GM23338 (cell line): ENCODE data around the gene ARHGEF11. TPM values are rescaled to one million over a fixed set of nuclear protein-coding genes. Genes with fewer than 3 reads are reported as not detected.

Experiments used
- ATAC-seq: fragments of 200-7000 bp; cut with Tn5 transposase; 3 replicates; pipeline ENCODE4 v1.9.1; 2020
- DNase-seq: peaks from one replicate; pipeline ENCODE4 v3.0.0-alpha.2; 2015; ENCODE audit warnings: low spot score
- H2AFZ ChIP-seq: fragments of 200-600 bp; sonication (generic); 2 replicates; pipeline ENCODE4 v1.8.0; 2016; ENCODE audit warnings: antibody characterized with exemption, mild to moderate bottlenecking, moderate library complexity
- H3F3A ChIP-seq: fragments of 200-600 bp; sonication (generic); replicated peaks from 2 replicates; pipeline ENCODE4 v1.8.0; 2017; ENCODE audit warnings: antibody characterized with exemption, mixed run types, low read depth
- H3K27ac ChIP-seq: fragments of 200-600 bp; sonication (generic); 2 replicates; pipeline ENCODE4 v1.6.1; 2016; ENCODE audit warnings: low read depth
- H3K27me3 ChIP-seq: fragments of 200-600 bp; sonication (generic); 2 replicates; pipeline ENCODE4 v1.8.0; 2016; ENCODE audit warnings: mild to moderate bottlenecking, mixed run types, moderate library complexity; ENCODE audit not compliant: insufficient read depth
- H3K36me3 ChIP-seq: fragments of 200-600 bp; sonication (generic); 2 replicates; pipeline ENCODE4 v1.8.0; 2016; ENCODE audit warnings: mild to moderate bottlenecking; ENCODE audit not compliant: insufficient read depth
- H3K4me1 ChIP-seq: fragments of 200-600 bp; sonication (generic); 2 replicates; pipeline ENCODE4 v1.8.0; 2016; ENCODE audit warnings: mild to moderate bottlenecking, moderate library complexity; ENCODE audit not compliant: insufficient read depth
- H3K4me2 ChIP-seq: fragments of 200-600 bp; sonication (generic); 2 replicates; pipeline ENCODE4 v1.7.1; 2017; ENCODE audit warnings: mixed run types
- H3K4me3 ChIP-seq: fragments of 200-600 bp; sonication (generic); 2 replicates; pipeline ENCODE4 v1.6.1; 2016; ENCODE audit warnings: mixed run types
- H3K79me2 ChIP-seq: fragments of 200-600 bp; sonication (generic); replicated peaks from 2 replicates; pipeline ENCODE4 v1.8.0; 2017; ENCODE audit warnings: mild to moderate bottlenecking; ENCODE audit not compliant: insufficient read depth
- H3K9me2 ChIP-seq: fragments of 200-600 bp; sonication (generic); 2 replicates; pipeline ENCODE4 v1.8.0; 2017; ENCODE audit not compliant: insufficient read depth
- H4K20me1 ChIP-seq: fragments of 200-600 bp; sonication (generic); replicated peaks from 2 replicates; pipeline ENCODE4 v1.8.0; 2017; ENCODE audit warnings: mild to moderate bottlenecking; ENCODE audit not compliant: insufficient read depth
- H3K27ac Mint-ChIP-seq: 2 replicates; pipeline ENCODE4 v1.8.0; 2020; ENCODE audit warnings: inconsistent platforms, mild to moderate bottlenecking, moderate library complexity, mixed read lengths
- H3K27me3 Mint-ChIP-seq: 3 replicates; pipeline ENCODE4 v1.8.0; 2022; ENCODE audit warnings: low read depth, mild to moderate bottlenecking, moderate library complexity, mixed read lengths, inconsistent platforms; ENCODE audit not compliant: insufficient read depth, poor library complexity
- H3K36me3 Mint-ChIP-seq: 3 replicates; pipeline ENCODE4 v1.8.0; 2021; ENCODE audit warnings: low read depth, mild to moderate bottlenecking, inconsistent platforms, moderate library complexity, mixed read lengths
- H3K4me1 Mint-ChIP-seq: 3 replicates; pipeline ENCODE4 v1.8.0; 2020; ENCODE audit warnings: mild to moderate bottlenecking, inconsistent platforms, mixed read lengths
- H3K4me3 Mint-ChIP-seq: 3 replicates; pipeline ENCODE4 v1.8.0; 2021; ENCODE audit warnings: moderate library complexity, mild to moderate bottlenecking, inconsistent platforms, mixed read lengths
- H3K9me3 Mint-ChIP-seq: 3 replicates; pipeline ENCODE4 v1.8.0; 2020; ENCODE audit warnings: moderate library complexity, mild to moderate bottlenecking, inconsistent platforms, mixed read lengths
- CREB1 ChIP-seq: fragments of 250-450 bp; sonication (Bioruptor Pico); IDR thresholded peaks from 2 replicates; pipeline ENCODE4 v1.5.0; 2020; ENCODE audit warnings: low read depth, mild to moderate bottlenecking, moderate library complexity
- EZH2 ChIP-seq: fragments of 200-600 bp; sonication (generic); IDR thresholded peaks from one replicate; pipeline ENCODE4 v1.8.0; 2017; ENCODE audit warnings: antibody characterized with exemption, mild to moderate bottlenecking, low read depth; ENCODE audit not compliant: unreplicated experiment
- EZH2phosphoT487 ChIP-seq: fragments of 200-600 bp; sonication (generic); IDR thresholded peaks from one replicate; pipeline ENCODE4 v1.8.1; 2018; ENCODE audit warnings: antibody characterized with exemption; ENCODE audit not compliant: unreplicated experiment
- NANOG ChIP-seq: IDR thresholded peaks from 2 replicates; pipeline ENCODE4 v1.6.1; 2016; ENCODE audit warnings: antibody characterized with exemption, borderline replicate concordance
- POLR2AphosphoS5 ChIP-seq: IDR thresholded peaks from 2 replicates; pipeline ENCODE4 v1.6.1; 2016; ENCODE audit warnings: antibody characterized with exemption, low read depth
- STAT1 ChIP-seq: IDR thresholded peaks from one replicate; pipeline ENCODE4 v1.6.1; 2016; ENCODE audit warnings: antibody characterized with exemption; ENCODE audit not compliant: unreplicated experiment
- ZNF114 ChIP-seq: fragments of 250-450 bp; sonication (Bioruptor Pico); IDR thresholded peaks from 2 replicates; pipeline ENCODE4 v1.5.0; 2020; ENCODE audit warnings: mild to moderate bottlenecking, moderate library complexity
- ZNF331 ChIP-seq: fragments of 250-450 bp; sonication (Bioruptor Pico); IDR thresholded peaks from 2 replicates; pipeline ENCODE4 v1.5.0; 2020; ENCODE audit warnings: low read depth, mild to moderate bottlenecking, moderate library complexity
- polyA plus RNA-seq: library from polyadenylated mRNA; unstranded; fragments of >200 nt; fragmentation: Nextera tagmentation; extraction: Ambion mirVana; gene quantifications from 2 replicates; pipeline ENCODE4 v1.2.1, GENCODE V29; 2016
- total RNA-seq: library from RNA; depleted of rRNA; stranded (reverse); fragments of >200 nt; shearing (Covaris generic); gene quantifications from 2 replicates; pipeline ENCODE4 v1.2.3, GENCODE V29; 2014
- TF ChIP-seq, protein P1 (sequence below): IDR thresholded peaks from 2 replicates; pipeline ENCODE4 v1.6.1; 2016; ENCODE audit warnings: antibody characterized with exemption
- TF ChIP-seq, protein P2 (sequence below): fragments of 250-450 bp; sonication (Bioruptor Pico); IDR thresholded peaks from 2 replicates; pipeline ENCODE4 v1.5.0; 2020; ENCODE audit warnings: mild to moderate bottlenecking, moderate library complexity

Gene ARHGEF11
- total and polyA plus RNA-seq, 2 experiments from 2014 or later = 12.3 to 33.7 TPM

DNA sequence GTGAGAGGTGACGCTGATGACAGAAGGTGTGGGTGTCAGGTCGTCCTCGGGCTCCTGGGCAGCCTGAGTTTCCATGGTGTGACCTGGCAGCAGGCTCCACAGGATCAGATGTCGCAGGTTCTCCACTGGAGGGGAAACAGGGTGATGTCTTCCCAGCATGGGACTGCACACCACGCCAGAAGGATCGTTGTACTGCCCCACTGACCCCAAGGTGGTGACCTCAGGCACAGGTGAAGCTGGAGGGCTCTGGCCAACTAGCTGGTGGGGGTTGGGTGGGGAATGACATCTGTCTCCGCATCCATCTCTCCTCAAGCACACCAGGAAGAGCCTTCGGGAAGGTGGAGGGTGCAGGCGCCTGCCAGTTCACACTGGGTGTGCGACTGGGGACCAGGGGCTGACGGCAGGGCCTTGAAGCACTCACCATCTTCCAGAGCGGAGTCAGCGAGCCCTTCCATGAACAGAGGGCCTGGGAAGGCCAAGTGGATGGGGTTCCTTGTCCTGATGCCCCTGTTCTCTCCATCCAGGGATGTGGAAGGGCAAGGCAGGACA lies 105.7 kb downstream of the ARHGEF11 start (continued):
- no peak for TF ChIP-seq ZNF331 (CRISPR knock-in tag)
- TF ChIP-seq EZH2 = no peak
- TF ChIP-seq, protein P1, sequence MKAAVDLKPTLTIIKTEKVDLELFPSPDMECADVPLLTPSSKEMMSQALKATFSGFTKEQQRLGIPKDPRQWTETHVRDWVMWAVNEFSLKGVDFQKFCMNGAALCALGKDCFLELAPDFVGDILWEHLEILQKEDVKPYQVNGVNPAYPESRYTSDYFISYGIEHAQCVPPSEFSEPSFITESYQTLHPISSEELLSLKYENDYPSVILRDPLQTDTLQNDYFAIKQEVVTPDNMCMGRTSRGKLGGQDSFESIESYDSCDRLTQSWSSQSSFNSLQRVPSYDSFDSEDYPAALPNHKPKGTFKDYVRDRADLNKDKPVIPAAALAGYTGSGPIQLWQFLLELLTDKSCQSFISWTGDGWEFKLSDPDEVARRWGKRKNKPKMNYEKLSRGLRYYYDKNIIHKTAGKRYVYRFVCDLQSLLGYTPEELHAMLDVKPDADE = no peak

DNA sequence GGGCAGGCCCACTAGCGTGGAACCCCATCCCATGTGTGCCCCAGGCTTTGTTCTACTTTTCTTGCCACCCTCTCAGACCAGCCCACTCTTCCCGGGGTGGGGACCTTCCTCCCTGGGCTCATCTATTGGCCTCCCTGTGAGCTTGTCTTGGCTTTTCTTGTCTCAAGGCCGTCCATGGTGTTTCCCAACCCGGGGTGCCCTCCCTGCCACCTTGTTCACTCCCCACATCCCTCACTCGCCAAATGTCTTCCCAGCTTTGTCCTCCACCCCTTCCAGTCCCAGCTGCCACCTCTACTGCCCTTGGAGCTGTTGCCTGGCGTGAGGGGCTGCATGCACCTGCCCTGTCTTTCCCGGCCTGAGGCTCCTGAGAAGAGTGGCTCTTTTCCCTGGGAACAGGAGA lies 106.7 kb downstream of the ARHGEF11 start:
- no peak for ATAC-seq
- Histone ChIP-seq H3K9me2 (no peaks in the 10 kb centered on the region), H3K4me3 (no peak overlapping the region), H3F3A (no peaks in the 10 kb centered on the region), H3K36me3 (no peaks in the 10 kb centered on the region), H3K27me3 (no peaks in the 10 kb centered on the region), H4K20me1 (no peaks in the 10 kb centered on the region; the same call in 1 of the 2 replicates), H3K4me2 (no peak overlapping the region), H2AFZ (no peak overlapping the region), H3K27ac (no peak overlapping the region), H3K4me1 (no peaks in the 10 kb centered on the region; the same call in 1 of the 2 replicates), H3K79me2 (no peaks in the 10 kb centered on the region)
- peaks cover 39% of the 10 kb centered on the region for H3K36me3 Mint-ChIP-seq
- H3K4me3 Mint-ChIP-seq = no peak overlapping the region
- DNase-seq = no peak
- no peak overlapping the region for H3K27ac Mint-ChIP-seq
- H3K27me3 Mint-ChIP-seq = peaks cover 22% of the 10 kb centered on the region
- H3K9me3 Mint-ChIP-seq = no peaks in the 10 kb centered on the region
- TF ChIP-seq STAT1 = no peak
- TF ChIP-seq NANOG = no peak
- TF ChIP-seq, protein P1 = no peak
- TF ChIP-seq EZH2phosphoT487 = no peak
- peaks cover 14% of the 10 kb centered on the region for H3K4me1 Mint-ChIP-seq

DNA sequence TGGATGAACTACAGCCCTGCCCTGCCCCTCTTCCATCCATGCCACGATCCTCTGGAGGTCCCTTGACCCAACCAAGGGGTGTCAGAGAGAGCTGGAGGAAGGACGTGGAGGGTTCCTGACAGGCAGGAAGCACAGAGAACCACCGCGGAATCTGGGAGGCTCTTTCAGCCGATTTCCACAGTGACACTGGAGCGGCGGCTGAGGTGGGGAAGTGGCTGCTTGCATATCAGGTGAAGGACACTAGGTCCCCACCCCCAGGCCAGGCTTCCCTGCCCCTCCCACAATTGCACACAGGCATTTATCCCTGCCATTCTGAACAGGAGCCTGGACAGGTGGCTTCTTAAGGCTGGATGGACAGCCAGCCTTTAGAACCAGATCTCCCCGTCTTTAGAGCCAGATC lies 107.7 kb downstream of the ARHGEF11 start:
- H3K79me2 ChIP-seq = no peaks in the 10 kb centered on the region
- peaks cover 28% of the 10 kb centered on the region for H3K27me3 Mint-ChIP-seq
- no peaks in the 10 kb centered on the region; the same call in 1 of the 2 replicates for H3K4me1 ChIP-seq
- H3K4me3 ChIP-seq = no peak overlapping the region
- no peaks in the 10 kb centered on the region for H3K9me2 ChIP-seq
- H3K4me2 ChIP-seq = no peak overlapping the region
- peaks cover 34% of the 10 kb centered on the region for H3K36me3 Mint-ChIP-seq
- ATAC-seq = no peak
- no peaks in the 10 kb centered on the region for H3K36me3 ChIP-seq
- no peaks in the 10 kb centered on the region for H3K9me3 Mint-ChIP-seq
- no peak overlapping the region for H3K27ac Mint-ChIP-seq
- H3K4me1 Mint-ChIP-seq = peaks cover 23% of the 10 kb centered on the region
- no peak overlapping the region for H3K4me3 Mint-ChIP-seq
- H3K27me3 ChIP-seq = no peaks in the 10 kb centered on the region
- no peak overlapping the region for H3K27ac ChIP-seq
- H3F3A ChIP-seq = no peaks in the 10 kb centered on the region
- DNase-seq = no peak
- no peaks in the 10 kb centered on the region; the same call in 1 of the 2 replicates for H4K20me1 ChIP-seq
- no peak overlapping the region for H2AFZ ChIP-seq
- TF ChIP-seq ZNF114 (CRISPR knock-in tag) (no peak), CREB1 (CRISPR knock-in tag) (no peak), POLR2AphosphoS5 (no peak), EZH2 (no peak), STAT1 (no peak), NANOG (no peak)
- TF ChIP-seq, protein P2, sequence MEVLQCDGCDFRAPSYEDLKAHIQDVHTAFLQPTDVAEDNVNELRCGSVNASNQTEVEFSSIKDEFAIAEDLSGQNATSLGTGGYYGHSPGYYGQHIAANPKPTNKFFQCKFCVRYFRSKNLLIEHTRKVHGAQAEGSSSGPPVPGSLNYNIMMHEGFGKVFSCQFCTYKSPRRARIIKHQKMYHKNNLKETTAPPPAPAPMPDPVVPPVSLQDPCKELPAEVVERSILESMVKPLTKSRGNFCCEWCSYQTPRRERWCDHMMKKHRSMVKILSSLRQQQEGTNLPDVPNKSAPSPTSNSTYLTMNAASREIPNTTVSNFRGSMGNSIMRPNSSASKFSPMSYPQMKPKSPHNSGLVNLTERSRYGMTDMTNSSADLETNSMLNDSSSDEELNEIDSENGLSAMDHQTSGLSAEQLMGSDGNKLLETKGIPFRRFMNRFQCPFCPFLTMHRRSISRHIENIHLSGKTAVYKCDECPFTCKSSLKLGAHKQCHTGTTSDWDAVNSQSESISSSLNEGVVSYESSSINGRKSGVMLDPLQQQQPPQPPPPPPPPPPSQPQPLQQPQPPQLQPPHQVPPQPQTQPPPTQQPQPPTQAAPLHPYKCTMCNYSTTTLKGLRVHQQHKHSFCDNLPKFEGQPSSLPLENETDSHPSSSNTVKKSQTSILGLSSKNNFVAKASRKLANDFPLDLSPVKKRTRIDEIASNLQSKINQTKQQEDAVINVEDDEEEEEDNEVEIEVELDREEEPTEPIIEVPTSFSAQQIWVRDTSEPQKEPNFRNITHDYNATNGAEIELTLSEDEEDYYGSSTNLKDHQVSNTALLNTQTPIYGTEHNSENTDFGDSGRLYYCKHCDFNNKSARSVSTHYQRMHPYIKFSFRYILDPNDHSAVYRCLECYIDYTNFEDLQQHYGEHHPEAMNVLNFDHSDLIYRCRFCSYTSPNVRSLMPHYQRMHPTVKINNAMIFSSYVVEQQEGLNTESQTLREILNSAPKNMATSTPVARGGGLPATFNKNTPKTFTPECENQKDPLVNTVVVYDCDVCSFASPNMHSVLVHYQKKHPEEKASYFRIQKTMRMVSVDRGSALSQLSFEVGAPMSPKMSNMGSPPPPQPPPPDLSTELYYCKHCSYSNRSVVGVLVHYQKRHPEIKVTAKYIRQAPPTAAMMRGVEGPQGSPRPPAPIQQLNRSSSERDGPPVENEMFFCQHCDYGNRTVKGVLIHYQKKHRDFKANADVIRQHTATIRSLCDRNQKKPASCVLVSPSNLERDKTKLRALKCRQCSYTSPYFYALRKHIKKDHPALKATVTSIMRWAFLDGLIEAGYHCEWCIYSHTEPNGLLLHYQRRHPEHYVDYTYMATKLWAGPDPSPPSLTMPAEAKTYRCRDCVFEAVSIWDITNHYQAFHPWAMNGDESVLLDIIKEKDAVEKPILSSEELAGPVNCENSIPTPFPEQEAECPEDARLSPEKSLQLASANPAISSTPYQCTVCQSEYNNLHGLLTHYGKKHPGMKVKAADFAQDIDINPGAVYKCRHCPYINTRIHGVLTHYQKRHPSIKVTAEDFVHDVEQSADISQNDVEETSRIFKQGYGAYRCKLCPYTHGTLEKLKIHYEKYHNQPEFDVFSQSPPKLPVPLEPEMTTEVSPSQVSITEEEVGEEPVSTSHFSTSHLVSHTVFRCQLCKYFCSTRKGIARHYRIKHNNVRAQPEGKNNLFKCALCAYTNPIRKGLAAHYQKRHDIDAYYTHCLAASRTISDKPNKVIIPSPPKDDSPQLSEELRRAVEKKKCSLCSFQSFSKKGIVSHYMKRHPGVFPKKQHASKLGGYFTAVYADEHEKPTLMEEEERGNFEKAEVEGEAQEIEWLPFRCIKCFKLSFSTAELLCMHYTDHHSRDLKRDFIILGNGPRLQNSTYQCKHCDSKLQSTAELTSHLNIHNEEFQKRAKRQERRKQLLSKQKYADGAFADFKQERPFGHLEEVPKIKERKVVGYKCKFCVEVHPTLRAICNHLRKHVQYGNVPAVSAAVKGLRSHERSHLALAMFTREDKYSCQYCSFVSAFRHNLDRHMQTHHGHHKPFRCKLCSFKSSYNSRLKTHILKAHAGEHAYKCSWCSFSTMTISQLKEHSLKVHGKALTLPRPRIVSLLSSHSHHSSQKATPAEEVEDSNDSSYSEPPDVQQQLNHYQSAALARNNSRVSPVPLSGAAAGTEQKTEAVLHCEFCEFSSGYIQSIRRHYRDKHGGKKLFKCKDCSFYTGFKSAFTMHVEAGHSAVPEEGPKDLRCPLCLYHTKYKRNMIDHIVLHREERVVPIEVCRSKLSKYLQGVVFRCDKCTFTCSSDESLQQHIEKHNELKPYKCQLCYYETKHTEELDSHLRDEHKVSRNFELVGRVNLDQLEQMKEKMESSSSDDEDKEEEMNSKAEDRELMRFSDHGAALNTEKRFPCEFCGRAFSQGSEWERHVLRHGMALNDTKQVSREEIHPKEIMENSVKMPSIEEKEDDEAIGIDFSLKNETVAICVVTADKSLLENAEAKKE (CRISPR knock-in tag) = no peak
- TF ChIP-seq, protein P1 = no peak
